Muscle of leg (tissue), 11 donors: ENCODE results near the gene TCHP. TPM values are rescaled to one million over a fixed set of nuclear protein-coding genes. Genes with fewer than 3 reads are reported as not detected.

Experiments
- DNase-seq: peaks from one replicate; pipeline ENCODE4 v3.0.0; 2013
- H3K27ac ChIP-seq: one replicate; pipeline ENCODE4 v1.5.1; 2013; ENCODE audit warnings: mild to moderate bottlenecking, low read length, control low read depth
- H3K27me3 ChIP-seq: one replicate; pipeline ENCODE4 v1.6.1; 2013; ENCODE audit warnings: low read length; ENCODE audit not compliant: control insufficient read depth, insufficient read depth
- H3K36me3 ChIP-seq: one replicate; pipeline ENCODE4 v1.6.1; 2013; ENCODE audit warnings: low read length; ENCODE audit not compliant: control insufficient read depth, insufficient read depth
- H3K4me1 ChIP-seq: one replicate; pipeline ENCODE4 v1.6.1; 2013; ENCODE audit warnings: low read length; ENCODE audit not compliant: control insufficient read depth, insufficient read depth
- H3K4me3 ChIP-seq: one replicate; pipeline ENCODE4 v1.5.1; 2013; ENCODE audit warnings: low read length, control low read depth
- H3K9me3 ChIP-seq: replicated peaks from 2 replicates; pipeline ENCODE4 v1.6.1; 2013; ENCODE audit warnings: low read depth, low read length; ENCODE audit not compliant: control insufficient read depth
- WGBS: methylation state at CpG from one replicate; pipeline ENCODE4 v1.1.5; 2013; ENCODE audit warnings: missing lambda C conversion rate; ENCODE audit not compliant: insufficient coverage; 5-methylcytosine and 5-hydroxymethylcytosine counted together
- polyA plus RNA-seq, 8 donors: library from polyadenylated mRNA; unstranded; fragments of 120-200 nt; gene quantifications; one replicate each; pipeline versions ENCODE4 v1.2.1 to v1.2.3, GENCODE V29; 2013; ENCODE audit warnings: inconsistent platforms in 1 of 8, low replicate concordance in 1 of 8; ENCODE audit not compliant: insufficient read length in 8 of 8, insufficient read depth in 1 of 8
- total RNA-seq: library from RNA; stranded (reverse); fragments of 120-200 nt; gene quantifications from one replicate; pipeline ENCODE4 v1.2.4, GENCODE V29; 2013

Gene TCHP
- total and polyA plus RNA-seq, 9 donors = 9.9 to 27.0 (median 23.4) TPM

DNA sequence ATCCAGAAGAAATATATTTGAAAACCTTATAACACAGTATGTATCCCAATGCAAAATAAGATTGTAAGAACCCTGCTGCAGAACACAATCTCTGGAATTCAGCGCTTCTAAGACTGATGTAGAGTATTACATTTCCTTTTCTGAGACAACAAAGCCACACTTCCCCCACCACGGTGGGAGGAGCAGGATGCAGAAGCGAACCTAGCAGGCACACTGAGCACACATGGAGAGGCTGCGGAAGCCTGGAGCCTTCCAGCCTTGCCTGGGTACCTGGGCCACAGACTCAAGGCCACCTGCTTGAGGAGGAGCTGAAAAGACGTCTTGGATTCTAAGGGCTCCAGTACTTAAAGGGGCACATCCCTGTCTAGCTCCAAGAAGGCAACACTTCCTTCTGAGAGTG, 46.4 kb downstream of the TCHP start:
- H3K4me1 ChIP-seq = peaks cover 47% of the 10 kb centered on the region
- H3K27ac ChIP-seq = peak overlapping the region; percentile 59
- H3K4me3 ChIP-seq = no peak overlapping the region
- DNase-seq = peak; percentile 45
- H3K9me3 ChIP-seq = no peaks in the 10 kb centered on the region
- H3K36me3 ChIP-seq = peaks cover 29% of the 10 kb centered on the region
- 21% methylated on average over 3 of the region's 5 CpGs for WGBS
- no peaks in the 10 kb centered on the region for H3K27me3 ChIP-seq

DNA sequence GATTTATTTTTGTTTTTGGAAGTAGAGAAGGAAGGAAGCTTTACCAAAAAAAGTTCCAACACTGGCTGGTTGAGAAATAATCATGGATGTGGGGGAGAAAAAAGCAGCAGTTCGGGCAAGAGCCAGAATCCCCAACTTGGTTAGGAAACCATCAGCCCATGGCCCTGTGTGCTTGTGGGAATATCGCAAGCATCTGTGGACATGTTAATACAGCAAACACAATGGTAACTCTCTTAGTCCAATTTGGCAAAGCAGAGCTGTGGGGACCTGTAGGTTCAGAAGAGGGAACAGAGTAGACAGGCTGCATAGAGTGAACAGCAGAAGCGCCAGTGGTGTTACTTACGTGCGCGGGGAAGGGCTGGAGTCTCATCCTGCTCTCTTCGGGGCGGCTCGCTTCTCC, 46.8 kb downstream of the TCHP start:
- Histone ChIP-seq H3K4me3 (no peak overlapping the region), H3K27ac (peak overlapping the region; percentile 57), H3K27me3 (no peaks in the 10 kb centered on the region), H3K4me1 (peaks cover 51% of the 10 kb centered on the region), H3K36me3 (peaks cover 33% of the 10 kb centered on the region), H3K9me3 (no peaks in the 10 kb centered on the region)
- no peak for DNase-seq
- WGBS = 92% methylated on average over 7 of the region's 9 CpGs

DNA sequence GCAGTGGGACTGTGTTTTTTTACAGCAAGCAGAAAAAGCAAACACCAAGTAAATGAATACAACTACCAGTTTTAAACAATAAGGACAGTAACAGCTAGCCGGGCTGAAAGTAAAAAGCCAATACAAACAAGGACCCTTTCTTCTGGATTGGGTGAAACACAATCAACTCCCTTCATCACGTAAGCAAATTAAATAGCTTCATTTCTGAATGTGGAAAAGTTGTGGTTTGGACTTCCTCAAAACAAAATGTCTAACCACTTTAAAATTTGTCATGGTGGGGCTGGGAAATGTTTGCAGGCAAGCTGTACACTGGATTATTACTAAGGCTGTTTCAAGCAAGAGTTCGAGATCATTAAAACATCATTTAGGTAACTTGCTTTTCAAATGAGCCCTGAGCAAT, 47.4 kb downstream of the TCHP start:
- H3K27me3 ChIP-seq = no peaks in the 10 kb centered on the region
- H3K9me3 ChIP-seq = no peaks in the 10 kb centered on the region
- H3K4me3 ChIP-seq = no peak overlapping the region
- H3K36me3 ChIP-seq = peaks cover 39% of the 10 kb centered on the region
- H3K4me1 ChIP-seq = peaks cover 57% of the 10 kb centered on the region
- no peak for DNase-seq
- no CpG with 5 or more reads among the region's 3 CpGs for WGBS
- H3K27ac ChIP-seq = peak overlapping the region; percentile 57

GRCh38 chr12:109948368-109948767, 48.3 kb downstream of the TCHP start:
- H3K36me3 ChIP-seq = peaks cover 47% of the 10 kb centered on the region
- peak overlapping the region; percentile 79 for H3K27ac ChIP-seq
- H3K4me1 ChIP-seq = peaks cover 61% of the 10 kb centered on the region
- no peaks in the 10 kb centered on the region for H3K9me3 ChIP-seq
- H3K4me3 ChIP-seq = no peak overlapping the region
- no peaks in the 10 kb centered on the region for H3K27me3 ChIP-seq
- peak; percentile 88 for DNase-seq
- no CpG with 5 or more reads among the region's 4 CpGs for WGBS

DNA sequence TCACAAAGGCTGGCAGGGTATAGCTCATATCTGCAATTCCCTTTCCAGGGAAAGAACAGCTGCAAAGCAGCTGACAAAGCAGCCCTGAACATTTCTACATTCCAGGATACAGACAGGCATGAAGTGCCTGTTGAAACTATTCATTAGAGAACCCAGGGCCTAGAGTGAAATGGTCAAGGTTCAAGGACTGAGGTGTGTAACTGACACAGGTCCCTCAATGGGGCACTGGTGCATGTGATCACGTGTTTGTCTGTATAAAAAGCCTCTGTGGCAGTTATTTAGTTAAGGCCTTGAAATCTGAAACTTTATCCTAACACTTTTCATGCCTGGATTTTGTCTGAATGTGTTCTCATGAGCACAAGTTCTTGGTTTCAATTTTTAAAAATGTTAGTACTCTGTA, 49.0 kb downstream of the TCHP start:
- H3K27me3 ChIP-seq = no peaks in the 10 kb centered on the region
- peaks cover 49% of the 10 kb centered on the region for H3K36me3 ChIP-seq
- no peaks in the 10 kb centered on the region for H3K9me3 ChIP-seq
- H3K27ac ChIP-seq = peak overlapping the region; percentile 79
- H3K4me1 ChIP-seq = peaks cover 58% of the 10 kb centered on the region
- peak; percentile 88 for DNase-seq
- H3K4me3 ChIP-seq = no peak overlapping the region
- WGBS = no CpG with 5 or more reads among the region's 1 CpG

- no peak overlapping the region for H3K4me3 ChIP-seq
- peaks cover 45% of the 10 kb centered on the region for H3K36me3 ChIP-seq
- H3K27me3 ChIP-seq = no peaks in the 10 kb centered on the region
- H3K9me3 ChIP-seq = no peaks in the 10 kb centered on the region
- H3K27ac ChIP-seq = no peak overlapping the region
- H3K4me1 ChIP-seq = peaks cover 48% of the 10 kb centered on the region
- no peak for DNase-seq
Measured at GRCh38 chr12:109950625-109951024, 50.6 kb downstream of the TCHP start.

- Histone ChIP-seq H3K27me3 (no peaks in the 10 kb centered on the region), H3K4me1 (peaks cover 44% of the 10 kb centered on the region), H3K4me3 (no peak overlapping the region), H3K27ac (peak overlapping the region; percentile 57), H3K9me3 (no peaks in the 10 kb centered on the region), H3K36me3 (peaks cover 48% of the 10 kb centered on the region)
- 100% methylated on average over 1 of the region's 5 CpGs for WGBS
- DNase-seq = no peak
Measured at GRCh38 chr12:109951136-109951535, 51.1 kb downstream of the TCHP start.

GRCh38 chr12:109951751-109952150, 51.7 kb downstream of the TCHP start:
- Histone ChIP-seq H3K36me3 (peaks cover 50% of the 10 kb centered on the region), H3K4me1 (peaks cover 41% of the 10 kb centered on the region)

DNA sequence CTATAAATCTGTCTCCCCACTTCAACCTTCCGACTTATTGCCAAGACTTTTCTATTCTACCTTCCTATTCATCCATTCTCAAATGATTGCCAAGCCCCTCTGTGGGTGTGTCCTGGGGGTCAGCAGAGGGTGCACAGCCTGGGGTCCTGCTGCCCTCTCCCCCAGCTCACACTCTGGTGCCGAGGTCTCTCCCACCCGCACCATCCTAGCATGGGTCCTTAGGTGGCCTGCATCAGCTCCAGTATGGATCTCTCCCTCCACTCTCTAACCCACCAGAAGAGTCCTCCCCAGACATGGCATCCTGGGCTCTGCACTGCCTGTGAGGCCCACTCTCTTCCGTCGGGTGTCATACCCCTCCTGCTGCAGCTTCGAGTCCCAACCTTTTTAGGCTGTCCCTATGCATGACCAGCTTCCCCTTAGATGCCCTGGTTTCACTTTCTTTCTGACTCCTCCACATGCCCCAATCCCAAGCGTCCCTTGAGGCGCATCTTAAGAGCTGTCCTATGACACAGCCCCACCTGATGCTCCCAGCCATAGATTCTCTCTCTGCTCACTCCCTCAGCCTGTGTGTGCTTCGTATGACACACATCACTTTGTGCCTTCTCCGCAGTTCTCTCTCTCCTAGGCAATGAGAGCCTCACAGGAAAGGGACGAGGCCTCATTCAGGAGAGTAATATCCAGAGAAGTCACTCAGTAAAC, 52.2 kb downstream of the TCHP start:
- H3K36me3 ChIP-seq = peaks cover 49% of the 10 kb centered on the region
- H3K4me3 ChIP-seq = no peak overlapping the region
- no peaks in the 10 kb centered on the region for H3K9me3 ChIP-seq
- no peaks in the 10 kb centered on the region for H3K27me3 ChIP-seq
- DNase-seq = peak; percentile 48
- WGBS = 81% methylated on average over 9 of the region's 11 CpGs
- peaks cover 35% of the 10 kb centered on the region for H3K4me1 ChIP-seq
- peak overlapping the region; percentile 31 for H3K27ac ChIP-seq

More at GRCh38 chr12:109951751-109952150, 51.7 kb downstream of the TCHP start:
- peak; percentile 76 for DNase-seq
- no peaks in the 10 kb centered on the region for H3K9me3 ChIP-seq
- no peak overlapping the region for H3K4me3 ChIP-seq
- H3K27ac ChIP-seq = peak overlapping the region; percentile 57
- WGBS = 25% methylated on average over 5 of the region's 7 CpGs
- no peaks in the 10 kb centered on the region for H3K27me3 ChIP-seq

DNA sequence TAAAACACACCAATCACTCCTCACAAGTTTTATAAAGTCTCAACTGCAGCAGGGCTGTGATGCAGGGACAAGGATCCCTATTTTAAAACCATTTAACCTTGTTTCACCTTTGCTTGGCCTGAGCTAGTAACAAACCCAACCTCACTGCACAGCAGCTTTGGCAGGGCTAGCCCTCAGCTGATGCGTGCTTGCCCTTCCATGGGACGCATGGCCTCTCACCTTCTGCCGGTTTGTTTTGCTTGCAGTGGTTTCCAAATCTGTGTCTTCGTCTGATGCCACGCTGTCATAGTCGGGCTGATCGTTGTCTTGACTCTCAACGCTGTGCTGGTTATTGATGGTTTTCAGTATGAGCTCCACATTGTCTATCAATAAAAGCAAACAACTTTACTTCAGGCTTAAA, 52.8 kb downstream of the TCHP start:
- no peak for DNase-seq
- no peak overlapping the region for H3K27ac ChIP-seq
- H3K9me3 ChIP-seq = no peaks in the 10 kb centered on the region
- H3K4me3 ChIP-seq = no peak overlapping the region
- WGBS = 100% methylated on average over 3 of the region's 8 CpGs
- H3K4me1 ChIP-seq = peaks cover 31% of the 10 kb centered on the region
- H3K36me3 ChIP-seq = peaks cover 49% of the 10 kb centered on the region
- H3K27me3 ChIP-seq = no peaks in the 10 kb centered on the region

DNA sequence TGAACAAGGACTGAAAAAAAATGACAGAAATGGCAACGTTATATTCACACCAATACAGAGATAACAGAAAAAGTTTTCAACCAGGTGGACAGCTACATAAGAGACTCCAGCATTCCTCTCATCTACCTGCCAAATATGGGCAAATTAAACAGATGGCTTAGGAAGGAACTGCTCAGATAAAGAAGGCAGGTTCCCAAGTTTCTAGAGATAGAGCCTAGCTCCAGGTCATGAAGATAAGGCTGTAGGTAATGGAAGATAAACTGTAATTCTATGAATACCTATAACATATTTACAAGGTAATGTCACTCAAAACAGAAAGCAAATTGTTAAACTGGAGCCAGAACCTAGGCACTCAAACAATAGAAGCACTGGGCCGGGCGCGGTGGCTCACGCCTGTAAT, 53.6 kb downstream of the TCHP start:
- no peaks in the 10 kb centered on the region for H3K27me3 ChIP-seq
- H3K9me3 ChIP-seq = no peaks in the 10 kb centered on the region
- peaks cover 46% of the 10 kb centered on the region for H3K36me3 ChIP-seq
- H3K27ac ChIP-seq = no peak overlapping the region
- H3K4me3 ChIP-seq = no peak overlapping the region
- DNase-seq = no peak
- WGBS = 100% methylated on average over 4 of the region's 5 CpGs
- H3K4me1 ChIP-seq = peaks cover 28% of the 10 kb centered on the region
